K562 (cell line): ENCODE data around the gene TTC27. TPM values are rescaled to one million over a fixed set of nuclear protein-coding genes. Genes with fewer than 3 reads are reported as not detected.

Source experiments
- ATAC-seq: fragments of 200-7000 bp; cut with Tn5 transposase; 3 replicates; pipeline ENCODE4 v1.9.1; 2020; ENCODE audit warnings: moderate library complexity
- BruUV-seq: library from RNA; stranded (reverse); fragments of 400-500 nt; replicated peaks from 2 replicates; lab custom pipeline; 2021; lab: Mats Ljungman, UMichigan
- CTCF ChIA-PET: fragments of 300-600 bp; formaldehyde crosslinking; extraction: SDS; loops from one replicate; lab custom pipeline; 2021; ENCODE audit warnings: low intra/inter-chr PET ratio; lab: Yijun Ruan, JAX
- POLR2A ChIA-PET: fragments of 300-600, 350-650 bp; sonication (Branson Sonifier 250); formaldehyde crosslinking; extraction: SDS; loops from one replicate; lab custom pipeline; 2021; ENCODE audit warnings: antibody characterized with exemption, inconsistent platforms; lab: Yijun Ruan, JAX
- DNase-seq, 4 experiments: peaks; one replicate each; pipeline versions ENCODE4 v3.0.0 to v3.0.0-alpha.2; 2011 to 2018; ENCODE audit warnings: low spot score in 3 of 4, mixed read lengths in 3 of 4; ENCODE audit errors: extremely low read depth in 1 of 4
- FAIRE-seq: peaks from 2 replicates; lab custom pipeline; 2011; peaks lifted over from hg19 to GRCh38; lab: Jason Lieb, UNC
- H2AFZ ChIP-seq: 2 replicates; pipeline ENCODE4 v1.6.0; 2011; ENCODE audit warnings: low read depth, low read length, control low read depth, inconsistent platforms
- H3K27ac ChIP-seq: fragments of 200-600 bp; 3 replicates; pipeline ENCODE4 v1.8.0; 2011; ENCODE audit warnings: low read depth, mild to moderate bottlenecking, control low read depth, inconsistent platforms, low read length, moderate library complexity, mixed read lengths; ENCODE audit errors: extremely low read depth
- H3K27me3 ChIP-seq, 2 experiments: fragments of 300-600 bp in 1 of 2; 2 replicates in 1 of 2; 3 replicates in 1 of 2; pipeline versions ENCODE4 v1.6.0 to v1.8.0; 2011; ENCODE audit warnings: inconsistent platforms in 2 of 2, low read length in 2 of 2, mild to moderate bottlenecking in 1 of 2, mixed read lengths in 1 of 2, moderate library complexity in 1 of 2; ENCODE audit not compliant: control insufficient read depth in 2 of 2, insufficient read depth in 2 of 2
- H3K36me3 ChIP-seq: fragments of 300-600 bp; 3 replicates; pipeline ENCODE4 v1.8.0; 2011; ENCODE audit warnings: mild to moderate bottlenecking, low read length, inconsistent platforms; ENCODE audit not compliant: control insufficient read depth, insufficient read depth
- H3K4me1 ChIP-seq, 2 experiments: fragments of 200-600 bp in 1 of 2; replicated peaks in 1 of 2; 2 replicates in 1 of 2; 3 replicates in 1 of 2; pipeline versions ENCODE4 v1.5.1 to v1.8.0; 2011; ENCODE audit warnings: inconsistent platforms in 2 of 2, low read length in 2 of 2, mild to moderate bottlenecking in 1 of 2, mixed read lengths in 1 of 2, moderate library complexity in 1 of 2; ENCODE audit not compliant: control insufficient read depth in 2 of 2, insufficient read depth in 2 of 2
- H3K4me2 ChIP-seq: 2 replicates; pipeline ENCODE4 v1.6.1; 2011; ENCODE audit warnings: low read length, control low read depth, inconsistent platforms, mixed read lengths; ENCODE audit not compliant: insufficient read depth
- H3K4me3 ChIP-seq: fragments of 200-600 bp; sonication (generic), shearing (Covaris generic); 2 replicates; pipeline ENCODE4 v1.5.1; 2016; ENCODE audit warnings: control low read depth, inconsistent platforms
- H3K79me2 ChIP-seq: fragments of 200-600 bp; 3 replicates; pipeline ENCODE4 v1.8.0; 2011; ENCODE audit warnings: low read length, inconsistent platforms; ENCODE audit not compliant: control insufficient read depth, insufficient read depth
- H3K9ac ChIP-seq, 2 experiments: 2 replicates each; pipeline versions ENCODE4 v1.6.0 to v1.6.1; 2011; ENCODE audit warnings: low read depth in 2 of 2, low read length in 2 of 2, control low read depth in 1 of 2, inconsistent platforms in 1 of 2, mild to moderate bottlenecking in 1 of 2, mixed read lengths in 1 of 2; ENCODE audit not compliant: insufficient read depth in 1 of 2
- H3K9me1 ChIP-seq: one replicate; pipeline ENCODE4 v1.6.0; 2011; ENCODE audit warnings: inconsistent platforms, mild to moderate bottlenecking, low read length, moderate library complexity; ENCODE audit not compliant: control insufficient read depth, insufficient read depth
- H3K9me3 ChIP-seq: replicated peaks from 2 replicates; pipeline ENCODE4 v1.5.1; 2011; ENCODE audit warnings: low read depth, low read length, inconsistent platforms; ENCODE audit not compliant: control insufficient read depth, insufficient read depth
- H4K20me1 ChIP-seq: replicated peaks from 2 replicates; pipeline ENCODE4 v1.6.1; 2011; ENCODE audit warnings: low read length, inconsistent platforms, mixed read lengths; ENCODE audit not compliant: control insufficient read depth, insufficient read depth
- BCLAF1 ChIP-seq, 2 experiments: fragments of 450-650 bp in 1 of 2; IDR thresholded peaks; 2 replicates each; pipeline ENCODE4 v1.6.1; 2011 to 2017; ENCODE audit warnings: low read depth in 2 of 2, antibody characterized with exemption in 1 of 2, borderline replicate concordance in 1 of 2, low read length in 1 of 2, mild to moderate bottlenecking in 1 of 2, mixed read lengths in 1 of 2; ENCODE audit not compliant: control insufficient read depth in 1 of 2
- BRD9 ChIP-seq: fragments of 450-650 bp; IDR thresholded peaks from 2 replicates; pipeline ENCODE4 v1.6.1; 2018; ENCODE audit warnings: low read depth; ENCODE audit not compliant: partially characterized antibody
- CCNT2 ChIP-seq: IDR thresholded peaks from 2 replicates; pipeline ENCODE4 v1.6.1; 2011; ENCODE audit warnings: borderline replicate concordance, low read depth, mild to moderate bottlenecking, moderate library complexity, mixed read lengths, low read length; ENCODE audit not compliant: insufficient read length; ENCODE audit errors: extremely low read depth
- FOSL1 ChIP-seq: fragments of 200-800 bp; sonication (Bioruptor generic); conservative IDR thresholded peaks from 2 replicates; pipeline ENCODE4 v1.6.1; 2016; ENCODE audit warnings: missing genetic modification characterization, missing compliant biosample characterization
- FOXM1 ChIP-seq, 2 experiments: fragments of 450-650 bp in 1 of 2; sonication (generic) in 1 of 2; formaldehyde crosslinking in 1 of 2; IDR thresholded peaks; 2 replicates each; pipeline versions ENCODE4 v1.6.1 to v1.9.0; 2017 to 2022; ENCODE audit warnings: low read depth in 2 of 2, mild to moderate bottlenecking in 2 of 2, missing genetic modification reagents in 1 of 2, moderate library complexity in 1 of 2
- GATAD2A ChIP-seq: fragments of 450-650 bp; IDR thresholded peaks from 2 replicates; pipeline ENCODE4 v1.6.1; 2017
- LEF1 ChIP-seq: fragments of 450-650 bp; IDR thresholded peaks from 2 replicates; pipeline ENCODE4 v1.6.1; 2016; ENCODE audit warnings: mild to moderate bottlenecking
- NCOA1 ChIP-seq: fragments of 450-650 bp; IDR thresholded peaks from 2 replicates; pipeline ENCODE4 v1.6.1; 2016; ENCODE audit warnings: low read depth
- NFE2 ChIP-seq: IDR thresholded peaks from 2 replicates; pipeline ENCODE4 v1.6.1; 2014; ENCODE audit warnings: antibody characterized with exemption, low read depth
- RBM39 ChIP-seq: fragments of 200-400 bp; formaldehyde crosslinking; optimal IDR thresholded peaks from 2 replicates; pipeline ENCODE3; 2018; ENCODE audit warnings: low read depth, low read length
- ZNF23 ChIP-seq: fragments of 250-450 bp; sonication (Bioruptor Pico); IDR thresholded peaks from 2 replicates; pipeline ENCODE4 v1.4.0; 2020; ENCODE audit warnings: mild to moderate bottlenecking
- ZNF639 ChIP-seq, 2 experiments: fragments of 200-800 bp in 1 of 2; sonication (Bioruptor generic) in 1 of 2; sonication (generic) in 1 of 2; formaldehyde crosslinking in 1 of 2; IDR thresholded peaks in 1 of 2; conservative IDR thresholded peaks in 1 of 2; 2 replicates each; pipeline versions ENCODE4 v1.5.0 to v1.6.1; 2016 to 2020; ENCODE audit warnings: missing compliant biosample characterization in 1 of 2, missing genetic modification characterization in 1 of 2, missing genetic modification reagents in 1 of 2
- ZNF75A ChIP-seq: fragments of 450-650 bp; formaldehyde crosslinking; IDR thresholded peaks from 2 replicates; pipeline ENCODE4 v1.4.0; 2020; ENCODE audit warnings: mild to moderate bottlenecking
- WGBS: fragments of 100-300 bp; shearing (Covaris generic); methylation state at CpG from one replicate; pipeline ENCODE4 v1.1.6; 2016; ENCODE audit warnings: low coverage, mixed read lengths; ENCODE audit not compliant: insufficient coverage; ENCODE audit errors: missing lambda C conversion rate; 5-methylcytosine and 5-hydroxymethylcytosine counted together
- in situ Hi-C: fragments of 300-500 bp; cut with MboI; formaldehyde crosslinking; loops from 4 replicates; pipeline ENCODE4 v1.15.0; 2018; ENCODE audit warnings: inconsistent platforms, mixed read lengths
- intact Hi-C: fragments of 100-400 bp; cut with micrococcal nuclease; formaldehyde crosslinking; loops from 2 replicates; pipeline ENCODE4 v1.14.2; 2022
- polyA plus RNA-seq, 8 experiments: library from polyadenylated mRNA; depleted of rRNA in 4 of 8; stranded (reverse) in 5 of 8; unstranded in 3 of 8; fragments of >200 nt; fragmentation: Nextera tagmentation in 2 of 8; fragmentation: Illumina TruSeq in 1 of 8; extraction: Ambion mirVana in 2 of 8; extraction: Trizol in 1 of 8; gene quantifications; 2 replicates each; pipeline versions ENCODE4 v1.2.1 to v1.2.3, GENCODE V29; 2011 to 2014; ENCODE audit warnings: inconsistent platforms in 1 of 8, missing spikeins in 1 of 8
- total RNA-seq, 7 experiments: library from RNA; depleted of rRNA in 6 of 7; stranded (reverse); fragments of >200 nt in 6 of 7; fragmentation: Illumina TruSeq in 2 of 7; extraction: Trizol in 2 of 7; gene quantifications; 2 replicates each; pipeline versions ENCODE4 v1.2.1 to v1.2.3, GENCODE V29; 2011 to 2021; ENCODE audit warnings: low replicate concordance in 1 of 7
- TF ChIP-seq, protein P1 (sequence below): fragments of 250-450 bp; sonication (Bioruptor Pico); IDR thresholded peaks from 2 replicates; pipeline ENCODE4 v1.4.0; 2020; ENCODE audit warnings: borderline replicate concordance

Gene TTC27
- total and polyA plus RNA-seq, 9 of the 15 experiments (the other 6 are each of a cell fraction or from before 2014, with no cell fraction given), result 44.3 to 93.4 (median 57.3) TPM

- FAIRE-seq, result no peak
- H3K4me1 ChIP-seq, result no peaks in the 10 kb centered on the region
- no peak overlapping the region for H3K9ac ChIP-seq
- H3K4me2 ChIP-seq, result no peak overlapping the region
- intact Hi-C loops (no loop called here), in situ Hi-C loops (no loop called here)
- DNase-seq, result no peak
- H3K9me3 ChIP-seq, result no peaks in the 10 kb centered on the region
- 57% methylated on average over 1 of the region's 1 CpG for WGBS
- peaks cover 14% of the 10 kb centered on the region for H3K36me3 ChIP-seq
- H2AFZ ChIP-seq, result no peak overlapping the region
- no peaks in the 10 kb centered on the region for H3K79me2 ChIP-seq
- ChIA-PET CTCF (no interaction called here), POLR2A (interaction anchor here (1.3 to 1.4 kb wide), 2 partner anchors 8 to 11 kb away, joined by 3 to 4 read pairs; no protein-coding TSS in a partner anchor)
- no peaks in the 10 kb centered on the region for H3K27me3 ChIP-seq
- no peaks in the 10 kb centered on the region for H4K20me1 ChIP-seq
- ATAC-seq, result no peak
- TF ChIP-seq GATAD2A (no peak), BRD9 (no peak), NCOA1 (no peak), NFE2 (no peak), FOSL1 (tag) (no peak), FOXM1 (IDR thresholded peaks at IDR 0.05; ENCODE audit: low read depth) (no peak), FOXM1 (CRISPR knock-in tag; IDR thresholded peaks at IDR 0.05; ENCODE audit: low read depth) (no peak), ZNF639 (CRISPR knock-in tag; conservative IDR thresholded peaks at IDR 0.05 in 1 of 2, IDR thresholded peaks at IDR 0.05 in 1 of 2) (no peak), ZNF23 (CRISPR knock-in tag) (no peak), RBM39 (no peak), ZNF75A (CRISPR knock-in tag) (no peak), BCLAF1 (IDR thresholded peaks at IDR 0.05; ENCODE audit: borderline replicate concordance in 1 of 2, control insufficient read depth in 1 of 2, low read depth in 2 of 2, low read length in 1 of 2) (no peak), CCNT2 (no peak), LEF1 (no peak)
- TF ChIP-seq, protein P1, sequence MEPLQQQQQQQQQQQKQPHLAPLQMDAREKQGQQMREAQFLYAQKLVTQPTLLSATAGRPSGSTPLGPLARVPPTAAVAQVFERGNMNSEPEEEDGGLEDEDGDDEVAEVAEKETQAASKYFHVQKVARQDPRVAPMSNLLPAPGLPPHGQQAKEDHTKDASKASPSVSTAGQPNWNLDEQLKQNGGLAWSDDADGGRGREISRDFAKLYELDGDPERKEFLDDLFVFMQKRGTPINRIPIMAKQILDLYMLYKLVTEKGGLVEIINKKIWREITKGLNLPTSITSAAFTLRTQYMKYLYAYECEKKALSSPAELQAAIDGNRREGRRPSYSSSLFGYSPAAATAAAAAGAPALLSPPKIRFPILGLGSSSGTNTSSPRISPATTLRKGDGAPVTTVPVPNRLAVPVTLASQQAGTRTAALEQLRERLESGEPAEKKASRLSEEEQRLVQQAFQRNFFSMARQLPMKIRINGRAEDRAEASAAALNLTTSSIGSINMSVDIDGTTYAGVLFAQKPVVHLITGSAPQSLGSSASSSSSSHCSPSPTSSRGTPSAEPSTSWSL (CRISPR knock-in tag), result no peak
- TF ChIP-seq, all 486 proteins: peak for 0
- Histone ChIP-seq H3K27ac (no peak overlapping the region), H3K4me3 (no peak overlapping the region), H3K9me1 (no peaks in the 10 kb centered on the region)
- no TSS peak for BruUV-seq
These were observed 104.3 kb downstream of the TTC27 start for GRCh38 chr2:32732120-32732519.
